ENCODE measurements around the gene MYO15A.

DNA sequence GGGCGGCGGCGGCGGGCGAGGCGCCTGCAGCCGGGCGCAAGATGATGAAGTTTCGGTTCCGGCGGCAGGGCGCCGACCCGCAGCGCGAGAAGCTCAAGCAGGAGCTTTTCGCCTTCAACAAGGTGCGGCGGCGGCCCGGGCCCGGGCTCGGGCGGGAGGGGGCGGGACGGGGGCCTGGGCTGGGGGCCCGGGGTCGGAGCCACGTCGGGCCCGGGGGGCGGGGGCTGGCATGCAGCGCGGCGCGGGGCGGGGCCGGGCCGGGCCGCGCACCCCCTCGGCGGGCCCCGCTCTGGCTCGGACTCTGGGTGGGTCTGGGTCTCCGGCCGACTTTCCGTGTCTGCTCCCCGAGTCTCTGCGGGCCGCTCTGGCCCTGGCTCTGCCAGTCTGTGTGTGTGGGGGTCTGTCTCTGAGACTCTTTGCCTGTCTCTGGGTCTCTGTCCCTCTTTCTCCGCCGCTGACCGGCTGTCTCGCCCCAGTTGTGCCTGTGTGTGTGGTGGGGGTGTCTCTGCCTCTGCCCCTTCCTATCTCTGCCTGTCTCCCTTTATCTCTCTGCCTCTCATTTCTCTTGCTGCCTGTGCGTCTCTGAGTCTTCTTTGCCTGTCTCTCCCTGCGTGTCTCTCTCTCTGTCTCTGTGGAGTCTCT lies 117.2 kb downstream of the MYO15A start:
- TF ChIP-seq, protein P1, sequence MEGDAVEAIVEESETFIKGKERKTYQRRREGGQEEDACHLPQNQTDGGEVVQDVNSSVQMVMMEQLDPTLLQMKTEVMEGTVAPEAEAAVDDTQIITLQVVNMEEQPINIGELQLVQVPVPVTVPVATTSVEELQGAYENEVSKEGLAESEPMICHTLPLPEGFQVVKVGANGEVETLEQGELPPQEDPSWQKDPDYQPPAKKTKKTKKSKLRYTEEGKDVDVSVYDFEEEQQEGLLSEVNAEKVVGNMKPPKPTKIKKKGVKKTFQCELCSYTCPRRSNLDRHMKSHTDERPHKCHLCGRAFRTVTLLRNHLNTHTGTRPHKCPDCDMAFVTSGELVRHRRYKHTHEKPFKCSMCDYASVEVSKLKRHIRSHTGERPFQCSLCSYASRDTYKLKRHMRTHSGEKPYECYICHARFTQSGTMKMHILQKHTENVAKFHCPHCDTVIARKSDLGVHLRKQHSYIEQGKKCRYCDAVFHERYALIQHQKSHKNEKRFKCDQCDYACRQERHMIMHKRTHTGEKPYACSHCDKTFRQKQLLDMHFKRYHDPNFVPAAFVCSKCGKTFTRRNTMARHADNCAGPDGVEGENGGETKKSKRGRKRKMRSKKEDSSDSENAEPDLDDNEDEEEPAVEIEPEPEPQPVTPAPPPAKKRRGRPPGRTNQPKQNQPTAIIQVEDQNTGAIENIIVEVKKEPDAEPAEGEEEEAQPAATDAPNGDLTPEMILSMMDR (IDR thresholded peaks at IDR 0.05) = no peak
- TF ChIP-seq ZFX (IDR thresholded peaks at IDR 0.05; ENCODE audit: borderline replicate concordance) = no peak

All from 22Rv1 (cell line).